Stimulated activated CD8-positive, alpha-beta memory T cell treated with anti-CD3 and anti-CD28 coated beads, Interleukin-12 subunit alpha, Interleukin-12 subunit beta, amount 100 ng/mL, for 24 hours (primary cell): Measurements from ENCODE around the gene PCBP2.
"Not testable (repeated sequence)": the region's sequence is repeated elsewhere in the genome, so short reads cannot be mapped to it uniquely, and the experiment has no call there.

Source experiments
- DNase-seq: peaks from one replicate; pipeline ENCODE4 v3.0.0-alpha.2; 2020; ENCODE audit errors: extremely low read depth

PCBP2 gene

GRCh38 chr12:53441040-53441833 is 10.7 kb upstream of the PCBP2 start, which contains the start of gene PRR13:
TSS of gene PRR13 (plus strand) at chr12:53441734. CDS start at chr12:53442715, 981 bp downstream.
- DNase-seq, result peak; percentile 96

GRCh38 chr12:53443955-53444354 is 7.9 kb upstream of the PCBP2 start:
- DNase-seq, result no peak

- not testable (repeated sequence) for DNase-seq
Measured at GRCh38 chr12:53444593-53445325, 7.1 kb upstream of the PCBP2 start.

GRCh38 chr12:53450936-53451335 is 966 bp upstream of the PCBP2 start:
- no peak for DNase-seq

GRCh38 chr12:53452159-53453077 is 516 bp downstream of the PCBP2 start:
- DNase-seq, result peak; percentile 43

- no peak for DNase-seq
Measured at GRCh38 chr12:53453953-53454640, 2.2 kb downstream of the PCBP2 start.

- no peak for DNase-seq
Measured at GRCh38 chr12:53454707-53455106, 2.8 kb downstream of the PCBP2 start.

- no peak for DNase-seq
Measured at GRCh38 chr12:53456654-53457366, 4.9 kb downstream of the PCBP2 start.

GRCh38 chr12:53459097-53459496 is 7.2 kb downstream of the PCBP2 start:
- no peak for DNase-seq

GRCh38 chr12:53461059-53461458 is 9.2 kb downstream of the PCBP2 start:
- DNase-seq, result no peak

- no peak for DNase-seq
Measured at GRCh38 chr12:53461591-53461990, 9.7 kb downstream of the PCBP2 start.

- DNase-seq, result no peak
Measured at GRCh38 chr12:53462935-53463334, 11.0 kb downstream of the PCBP2 start.

GRCh38 chr12:53463802-53464560 is 12.1 kb downstream of the PCBP2 start:
- DNase-seq, result no peak

- DNase-seq, result no peak
Measured at GRCh38 chr12:53464685-53465418, 12.9 kb downstream of the PCBP2 start.

- no peak for DNase-seq
Measured at GRCh38 chr12:53465679-53466078, 13.8 kb downstream of the PCBP2 start.

- no peak for DNase-seq
Measured at GRCh38 chr12:53466640-53467039, 14.7 kb downstream of the PCBP2 start.

GRCh38 chr12:53467082-53467481 is 15.2 kb downstream of the PCBP2 start:
- no peak for DNase-seq

GRCh38 chr12:53467880-53468279 is 16.0 kb downstream of the PCBP2 start:
- DNase-seq, result no peak

- no peak for DNase-seq
Measured at GRCh38 chr12:53468282-53468681, 16.4 kb downstream of the PCBP2 start.
